Measurements from ENCODE around the gene GRIK2. TPM values are rescaled to one million over a fixed set of nuclear protein-coding genes. Genes with fewer than 3 reads are reported as not detected.

GRIK2 gene
- total RNA-seq, 2 donors from 2014 or later: 0.92 to 2.0 TPM

DNA sequence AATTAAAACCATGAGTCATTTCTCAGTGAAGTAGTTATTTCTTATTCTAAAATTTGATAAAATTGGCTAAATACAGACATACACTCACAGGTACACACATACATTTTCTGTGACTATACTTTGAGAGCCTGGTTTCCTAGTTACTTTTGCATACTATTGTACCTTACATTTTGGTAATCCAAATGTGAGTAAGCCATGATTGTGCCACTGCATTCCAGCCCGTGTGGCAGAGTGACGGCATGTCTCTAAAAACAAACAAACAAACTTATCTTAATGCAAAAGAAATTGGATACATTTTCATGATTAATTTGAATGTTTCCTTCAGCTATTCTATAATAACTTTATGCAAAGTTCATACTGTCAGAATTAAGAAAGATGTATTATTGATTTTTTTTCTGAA is 628.8 kb downstream of the GRIK2 start:
- TF ChIP-seq, protein P1, sequence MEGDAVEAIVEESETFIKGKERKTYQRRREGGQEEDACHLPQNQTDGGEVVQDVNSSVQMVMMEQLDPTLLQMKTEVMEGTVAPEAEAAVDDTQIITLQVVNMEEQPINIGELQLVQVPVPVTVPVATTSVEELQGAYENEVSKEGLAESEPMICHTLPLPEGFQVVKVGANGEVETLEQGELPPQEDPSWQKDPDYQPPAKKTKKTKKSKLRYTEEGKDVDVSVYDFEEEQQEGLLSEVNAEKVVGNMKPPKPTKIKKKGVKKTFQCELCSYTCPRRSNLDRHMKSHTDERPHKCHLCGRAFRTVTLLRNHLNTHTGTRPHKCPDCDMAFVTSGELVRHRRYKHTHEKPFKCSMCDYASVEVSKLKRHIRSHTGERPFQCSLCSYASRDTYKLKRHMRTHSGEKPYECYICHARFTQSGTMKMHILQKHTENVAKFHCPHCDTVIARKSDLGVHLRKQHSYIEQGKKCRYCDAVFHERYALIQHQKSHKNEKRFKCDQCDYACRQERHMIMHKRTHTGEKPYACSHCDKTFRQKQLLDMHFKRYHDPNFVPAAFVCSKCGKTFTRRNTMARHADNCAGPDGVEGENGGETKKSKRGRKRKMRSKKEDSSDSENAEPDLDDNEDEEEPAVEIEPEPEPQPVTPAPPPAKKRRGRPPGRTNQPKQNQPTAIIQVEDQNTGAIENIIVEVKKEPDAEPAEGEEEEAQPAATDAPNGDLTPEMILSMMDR (IDR thresholded peaks at IDR 0.05): no peak
- Histone ChIP-seq H3K4me3 (no peak overlapping the region), H3K27me3 (replicated peaks; ENCODE audit: insufficient read depth) (no peaks in the 10 kb centered on the region), H3K4me1 (ENCODE audit: control insufficient read depth in 1 of 2, low read depth in 2 of 2) (no peaks in the 10 kb centered on the region), H3K36me3 (no peaks in the 10 kb centered on the region), H3K27ac (no peak overlapping the region), H3K9me3 (no peaks in the 10 kb centered on the region)
- DNase-seq (ENCODE audit: low spot score): no peak
- no peak for ATAC-seq (ENCODE audit: insufficient number of reproducible peaks, low FRiP score, low read depth)

DNA sequence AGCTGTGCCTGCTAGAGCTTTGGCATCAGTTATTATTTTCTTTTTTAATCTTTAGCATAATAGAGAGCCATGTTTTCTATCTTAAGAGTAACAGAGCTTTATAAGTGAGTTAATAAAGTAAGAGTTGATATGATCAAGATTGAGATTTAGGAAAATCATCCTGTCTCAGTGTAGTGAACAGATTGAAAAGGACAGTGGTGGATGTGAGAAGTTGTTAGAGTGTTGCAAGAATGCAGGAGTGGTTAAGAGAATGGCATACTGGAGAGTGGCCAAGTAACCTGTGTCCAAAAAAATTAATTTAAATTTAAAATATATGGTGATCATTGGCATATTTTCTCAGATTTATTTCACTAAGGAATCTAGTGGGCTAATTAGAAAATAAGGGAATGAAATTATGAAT is 629.3 kb downstream of the GRIK2 start:
- Histone ChIP-seq H3K4me1 (ENCODE audit: control insufficient read depth in 1 of 2, low read depth in 2 of 2) (no peaks in the 10 kb centered on the region), H3K36me3 (no peaks in the 10 kb centered on the region), H3K4me3 (no peak overlapping the region), H3K9me3 (no peaks in the 10 kb centered on the region), H3K27ac (no peak overlapping the region), H3K27me3 (replicated peaks; ENCODE audit: insufficient read depth) (no peaks in the 10 kb centered on the region)
- DNase-seq (ENCODE audit: low spot score) (no peak), ATAC-seq (ENCODE audit: insufficient number of reproducible peaks, low FRiP score, low read depth) (no peak)
- TF ChIP-seq, protein P1 (IDR thresholded peaks at IDR 0.05): no peak

DNA sequence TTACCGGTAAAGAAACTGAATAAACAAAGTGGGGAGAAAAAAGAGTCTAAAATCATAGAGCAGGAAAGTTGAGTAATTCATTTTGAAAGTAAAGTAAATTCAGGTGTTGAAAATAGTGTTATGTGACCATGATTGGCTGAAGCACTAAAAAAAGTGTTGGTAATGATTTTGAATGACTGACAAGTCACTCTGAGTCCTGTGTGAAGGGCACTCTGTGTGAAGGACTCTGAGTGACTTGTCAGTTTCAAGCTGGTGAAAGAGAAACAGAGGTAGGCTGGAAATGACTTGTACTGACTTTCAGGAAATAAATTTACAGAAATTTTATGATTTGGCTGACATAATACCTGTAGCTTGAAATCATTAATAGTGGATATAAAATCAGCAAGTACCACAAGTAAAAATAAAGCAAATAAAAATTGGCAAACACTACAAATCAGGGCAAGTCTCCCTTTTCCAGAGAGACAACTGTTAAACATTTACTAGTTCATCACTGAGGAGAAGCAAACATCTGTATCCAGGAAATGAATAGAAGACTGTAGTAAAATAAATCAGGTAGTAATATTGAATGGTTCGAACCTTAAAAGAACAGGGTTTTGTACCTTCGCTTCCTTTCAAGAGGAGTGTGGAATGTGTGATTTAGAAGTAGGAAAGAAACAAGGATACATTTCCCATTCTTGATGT is 630.6 kb downstream of the GRIK2 start:
- ATAC-seq (ENCODE audit: insufficient number of reproducible peaks, low FRiP score, low read depth) (no peak), DNase-seq (ENCODE audit: low spot score) (no peak)
- H3K4me1 ChIP-seq (ENCODE audit: control insufficient read depth in 1 of 2, low read depth in 2 of 2): no peaks in the 10 kb centered on the region
- TF ChIP-seq, protein P1 (IDR thresholded peaks at IDR 0.05): no peak
- no peaks in the 10 kb centered on the region for H3K9me3 ChIP-seq
- no peak overlapping the region for H3K4me3 ChIP-seq
- H3K36me3 ChIP-seq: no peaks in the 10 kb centered on the region
- H3K27me3 ChIP-seq (replicated peaks; ENCODE audit: insufficient read depth): no peaks in the 10 kb centered on the region
- H3K27ac ChIP-seq: no peak overlapping the region

DNA sequence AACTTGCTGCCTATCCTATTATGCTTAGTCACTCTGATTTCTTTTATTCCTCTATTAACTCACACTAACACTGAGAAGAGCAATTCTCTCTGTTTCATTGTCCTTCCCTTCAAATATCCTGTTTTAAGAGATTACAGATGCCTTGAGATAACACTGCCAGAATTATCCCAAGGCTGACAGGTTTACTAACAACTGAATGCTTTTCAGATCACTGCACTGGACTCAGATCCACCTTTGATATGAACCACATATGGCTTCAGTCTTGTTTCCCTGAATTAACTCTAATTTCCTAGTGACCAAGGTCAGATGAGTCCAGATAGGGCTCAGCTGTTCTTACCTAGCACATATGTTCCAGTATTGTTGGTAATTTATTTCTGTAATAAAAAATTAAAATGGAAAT is 633.1 kb downstream of the GRIK2 start:
- H3K4me3 ChIP-seq: no peak overlapping the region
- no peaks in the 10 kb centered on the region for H3K9me3 ChIP-seq
- H3K4me1 ChIP-seq (ENCODE audit: control insufficient read depth in 1 of 2, low read depth in 2 of 2): no peaks in the 10 kb centered on the region
- H3K27me3 ChIP-seq (replicated peaks; ENCODE audit: insufficient read depth): no peaks in the 10 kb centered on the region
- no peaks in the 10 kb centered on the region for H3K36me3 ChIP-seq
- ATAC-seq (ENCODE audit: insufficient number of reproducible peaks, low FRiP score, low read depth) (no peak), DNase-seq (ENCODE audit: low spot score) (no peak)
- TF ChIP-seq, protein P1 (IDR thresholded peaks at IDR 0.05): no peak
- H3K27ac ChIP-seq: no peak overlapping the region

DNA sequence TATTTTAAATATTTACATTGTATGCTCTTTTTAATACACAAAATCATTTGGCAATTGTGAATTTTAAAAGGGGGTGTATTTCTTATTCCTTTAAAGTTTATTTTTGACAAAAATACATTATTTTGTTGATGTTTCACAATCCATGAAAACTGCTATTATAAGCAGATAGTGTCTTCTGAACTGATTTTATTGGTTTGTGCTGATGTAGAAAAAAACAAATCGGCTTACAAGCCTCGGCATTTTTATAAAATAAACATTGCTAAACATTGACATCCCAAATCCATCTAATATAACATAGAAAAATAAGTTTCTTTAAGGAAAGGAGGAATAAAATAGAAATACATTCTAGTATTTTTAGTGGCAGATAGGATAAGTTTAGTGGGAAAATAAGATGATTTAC is 634.7 kb downstream of the GRIK2 start:
- H3K27ac ChIP-seq: no peak overlapping the region
- H3K27me3 ChIP-seq (replicated peaks; ENCODE audit: insufficient read depth): no peaks in the 10 kb centered on the region
- no peaks in the 10 kb centered on the region for H3K9me3 ChIP-seq
- ATAC-seq (ENCODE audit: insufficient number of reproducible peaks, low FRiP score, low read depth): no peak
- no peaks in the 10 kb centered on the region for H3K36me3 ChIP-seq
- no peak for DNase-seq (ENCODE audit: low spot score)
- H3K4me3 ChIP-seq: no peak overlapping the region
- TF ChIP-seq, protein P1 (IDR thresholded peaks at IDR 0.05): no peak
- no peaks in the 10 kb centered on the region for H3K4me1 ChIP-seq (ENCODE audit: control insufficient read depth in 1 of 2, low read depth in 2 of 2)
